ENCODE results near the gene KLHDC7B. TPM values are rescaled to one million over a fixed set of nuclear protein-coding genes. Genes with fewer than 3 reads are reported as not detected.

The KLHDC7B gene
- total RNA-seq, 1 experiment from 2014 or later = 1.8 TPM

DNA sequence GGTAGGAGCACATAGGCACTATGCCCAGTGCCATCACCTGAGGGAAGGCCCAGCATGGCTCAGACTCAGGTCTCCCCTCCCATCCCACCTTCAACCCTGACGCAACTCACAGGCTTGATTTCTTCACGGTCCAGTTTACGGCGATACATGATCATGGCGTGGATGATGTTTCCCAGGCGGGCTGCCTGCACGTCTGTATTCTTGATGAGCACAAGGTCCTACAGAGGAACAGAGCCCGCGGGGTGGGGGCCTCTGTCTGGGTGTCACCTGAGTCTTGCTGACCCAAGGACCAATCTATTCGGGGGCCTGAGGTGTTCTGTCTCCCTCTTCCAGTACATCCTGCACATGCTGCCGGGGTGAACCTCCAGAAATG is 28.7 kb downstream of the KLHDC7B start:
- Histone ChIP-seq H3K27me3 (ENCODE audit: control insufficient read depth, insufficient read depth, low read length) (no peaks in the 10 kb centered on the region), H3K9me3 (ENCODE audit: control insufficient read depth, insufficient read depth, low read depth, low read length) (no peaks in the 10 kb centered on the region), H3K27ac (ENCODE audit: low read length) (no peak overlapping the region), H3K4me1 (ENCODE audit: control insufficient read depth, insufficient read depth, low read length) (no peaks in the 10 kb centered on the region), H3K36me3 (ENCODE audit: control insufficient read depth, insufficient read depth, low read length) (no peaks in the 10 kb centered on the region), H3K4me3 (ENCODE audit: low read depth in 2 of 2, low read length in 2 of 2) (no peak overlapping the region)
- intact Hi-C loops (cut with micrococcal nuclease; ENCODE audit: unreplicated experiment) (no loop called here), in situ Hi-C loops (cut with HindIII; ENCODE audit: low pct_unique_long_range_greater_than_20kb, low sequenced_read_pairs) (no loop called here)
- TF ChIP-seq TCF7L2 (IDR thresholded peaks at IDR 0.05; ENCODE audit: low read depth, low read length) (no peak), SIN3A (IDR thresholded peaks at IDR 0.05; ENCODE audit: borderline replicate concordance, insufficient read depth, low read depth, low read length) (no peak), REST (IDR thresholded peaks at IDR 0.05; ENCODE audit: insufficient read depth in 1 of 2, low read depth in 2 of 2, low read length in 1 of 2) (no peak), POLR2AphosphoS5 (IDR thresholded peaks at IDR 0.05; ENCODE audit: low read depth, low read length) (no peak)
- POLR2A ChIA-PET = no interaction called here
- BruUV-seq (replicated peaks) = no TSS peak
- ATAC-seq = no peak
- CTCF ChIA-PET = no interaction called here
- no peak for DNase-seq (ENCODE audit: low read depth, low spot score)

- no TSS peak for BruUV-seq (replicated peaks)
- no peak for DNase-seq (ENCODE audit: low read depth, low spot score)
- H3K36me3 ChIP-seq (ENCODE audit: control insufficient read depth, insufficient read depth, low read length) = no peaks in the 10 kb centered on the region
- intact Hi-C loops (cut with micrococcal nuclease; ENCODE audit: unreplicated experiment) = no loop called here
- in situ Hi-C loops (cut with HindIII; ENCODE audit: low pct_unique_long_range_greater_than_20kb, low sequenced_read_pairs) = no loop called here
- H3K9me3 ChIP-seq (ENCODE audit: control insufficient read depth, insufficient read depth, low read depth, low read length) = no peaks in the 10 kb centered on the region
- no peaks in the 10 kb centered on the region for H3K27me3 ChIP-seq (ENCODE audit: control insufficient read depth, insufficient read depth, low read length)
- no peak overlapping the region for H3K4me3 ChIP-seq (ENCODE audit: low read depth in 2 of 2, low read length in 2 of 2)
- TF ChIP-seq REST (IDR thresholded peaks at IDR 0.05; ENCODE audit: insufficient read depth in 1 of 2, low read depth in 2 of 2, low read length in 1 of 2) = no peak
- TF ChIP-seq, protein P1, sequence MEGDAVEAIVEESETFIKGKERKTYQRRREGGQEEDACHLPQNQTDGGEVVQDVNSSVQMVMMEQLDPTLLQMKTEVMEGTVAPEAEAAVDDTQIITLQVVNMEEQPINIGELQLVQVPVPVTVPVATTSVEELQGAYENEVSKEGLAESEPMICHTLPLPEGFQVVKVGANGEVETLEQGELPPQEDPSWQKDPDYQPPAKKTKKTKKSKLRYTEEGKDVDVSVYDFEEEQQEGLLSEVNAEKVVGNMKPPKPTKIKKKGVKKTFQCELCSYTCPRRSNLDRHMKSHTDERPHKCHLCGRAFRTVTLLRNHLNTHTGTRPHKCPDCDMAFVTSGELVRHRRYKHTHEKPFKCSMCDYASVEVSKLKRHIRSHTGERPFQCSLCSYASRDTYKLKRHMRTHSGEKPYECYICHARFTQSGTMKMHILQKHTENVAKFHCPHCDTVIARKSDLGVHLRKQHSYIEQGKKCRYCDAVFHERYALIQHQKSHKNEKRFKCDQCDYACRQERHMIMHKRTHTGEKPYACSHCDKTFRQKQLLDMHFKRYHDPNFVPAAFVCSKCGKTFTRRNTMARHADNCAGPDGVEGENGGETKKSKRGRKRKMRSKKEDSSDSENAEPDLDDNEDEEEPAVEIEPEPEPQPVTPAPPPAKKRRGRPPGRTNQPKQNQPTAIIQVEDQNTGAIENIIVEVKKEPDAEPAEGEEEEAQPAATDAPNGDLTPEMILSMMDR (IDR thresholded peaks at IDR 0.05) = no peak
- no peak overlapping the region for H3K27ac ChIP-seq (ENCODE audit: low read length)
- no peak for ATAC-seq
- CTCF ChIA-PET = interaction anchor here (1.3 kb wide), 2 partner anchors 12 to 45 kb away, joined by 3 to 4 read pairs; no protein-coding TSS in a partner anchor
- H3K4me1 ChIP-seq (ENCODE audit: control insufficient read depth, insufficient read depth, low read length) = no peaks in the 10 kb centered on the region
- POLR2A ChIA-PET = no interaction called here
Observed at GRCh38 chr22:50575426-50575941, 29.8 kb downstream of the KLHDC7B start.

Measured in Panc1 (cell line).